Amniotic epithelial cell (primary cell): ENCODE measurements around the gene MYT1.

ENCODE experiments used
- DNase-seq: peaks from one replicate; pipeline ENCODE4 v3.0.0-alpha.2; 2010; ENCODE audit warnings: low read depth

Gene MYT1

GRCh38 chr20:64140061-64140931 lies 24.0 kb upstream of the MYT1 start:
- no peak for DNase-seq

- DNase-seq: no peak
Observed at GRCh38 chr20:64140956-64141355, 23.3 kb upstream of the MYT1 start.

- DNase-seq: no peak
Observed at GRCh38 chr20:64142590-64142989, 21.7 kb upstream of the MYT1 start.

- DNase-seq: no peak
Observed at GRCh38 chr20:64143018-64143801, 21.0 kb upstream of the MYT1 start.

GRCh38 chr20:64144144-64144912 lies 19.9 kb upstream of the MYT1 start:
- no peak for DNase-seq

- no peak for DNase-seq
Observed at GRCh38 chr20:64145458-64146300, 18.6 kb upstream of the MYT1 start.

- no peak for DNase-seq
Observed at GRCh38 chr20:64146301-64146935, 17.8 kb upstream of the MYT1 start.

GRCh38 chr20:64146936-64147477 lies 17.2 kb upstream of the MYT1 start:
- DNase-seq: no peak

- no peak for DNase-seq
Observed at GRCh38 chr20:64148581-64148980, 15.7 kb upstream of the MYT1 start.

GRCh38 chr20:64149141-64149540 lies 15.1 kb upstream of the MYT1 start:
- DNase-seq: no peak

- no peak for DNase-seq
Observed at GRCh38 chr20:64149809-64150560, 14.3 kb upstream of the MYT1 start.

GRCh38 chr20:64150756-64151632 lies 13.3 kb upstream of the MYT1 start:
- DNase-seq: no peak

- DNase-seq: peak; percentile 17
Observed at GRCh38 chr20:64151633-64152530, 12.4 kb upstream of the MYT1 start.

GRCh38 chr20:64152906-64153305 lies 11.3 kb upstream of the MYT1 start:
- no peak for DNase-seq

- no peak for DNase-seq
Observed at GRCh38 chr20:64153410-64153809, 10.8 kb upstream of the MYT1 start.

- no peak for DNase-seq
Observed at GRCh38 chr20:64153861-64154589, 10.2 kb upstream of the MYT1 start.

GRCh38 chr20:64154590-64155257 lies 9.5 kb upstream of the MYT1 start:
- DNase-seq: no peak
